SK-N-SH (cell line): ENCODE data around the gene LDAF1. TPM values are rescaled to one million over a fixed set of nuclear protein-coding genes. Genes with fewer than 3 reads are reported as not detected.

Experiments
- CTCF ChIA-PET: fragments of 300-600, 350-600 bp; formaldehyde crosslinking; extraction: SDS; loops from one replicate; lab custom pipeline; 2021; lab: Yijun Ruan, JAX
- POLR2A ChIA-PET: fragments of 350-600 bp; sonication (Branson Sonifier 250); formaldehyde crosslinking; extraction: SDS; loops from one replicate; lab custom pipeline; 2020; ENCODE audit warnings: antibody characterized with exemption, inconsistent platforms; lab: Yijun Ruan, JAX
- DNase-seq: peaks from one replicate; pipeline ENCODE4 v3.0.0; 2012
- H2AFZ ChIP-seq: fragments of 200-600 bp; sonication (generic); 2 replicates; pipeline ENCODE4 v1.8.1; 2016; ENCODE audit warnings: antibody characterized with exemption, mild to moderate bottlenecking, low read depth
- H3F3A ChIP-seq: fragments of 200-600 bp; sonication (generic); replicated peaks from 2 replicates; pipeline ENCODE3; 2016; ENCODE audit warnings: antibody characterized with exemption, mild to moderate bottlenecking; ENCODE audit not compliant: insufficient read depth
- H3K27ac ChIP-seq, 2 experiments: fragments of 200-500 bp in 1 of 2; fragments of 200-600 bp in 1 of 2; sonication (Bioruptor generic) in 1 of 2; sonication (generic), shearing (Covaris generic) in 1 of 2; 2 replicates each; pipeline versions ENCODE4 v1.5.1 to v1.6.1; 2014 to 2016; ENCODE audit warnings: low read depth in 2 of 2, inconsistent platforms in 1 of 2, low read length in 1 of 2, mild to moderate bottlenecking in 1 of 2, mixed read lengths in 1 of 2
- H3K27me3 ChIP-seq: fragments of 200-600 bp; sonication (generic), shearing (Covaris generic); 2 replicates; pipeline ENCODE4 v1.6.1; 2016; ENCODE audit warnings: mixed run types; ENCODE audit not compliant: insufficient read depth
- H3K36me3 ChIP-seq, 2 experiments: fragments of 200-500 bp in 1 of 2; fragments of 200-600 bp in 1 of 2; sonication (Bioruptor generic) in 1 of 2; sonication (generic) in 1 of 2; replicated peaks in 1 of 2; 2 replicates each; pipeline versions ENCODE3 to v1.5.1; 2014 to 2016; ENCODE audit warnings: low read length in 1 of 2, mild to moderate bottlenecking in 1 of 2; ENCODE audit not compliant: insufficient read depth in 2 of 2, control insufficient read depth in 1 of 2
- H3K4me1 ChIP-seq, 2 experiments: fragments of 200-500 bp in 1 of 2; fragments of 200-600 bp in 1 of 2; sonication (Bioruptor generic) in 1 of 2; sonication (generic), shearing (Covaris generic) in 1 of 2; 2 replicates each; pipeline versions ENCODE4 v1.5.1 to v1.6.1; 2014 to 2016; ENCODE audit warnings: low read depth in 1 of 2, low read length in 1 of 2, mixed run types in 1 of 2; ENCODE audit not compliant: insufficient read depth in 2 of 2, control insufficient read depth in 1 of 2
- H3K4me2 ChIP-seq: fragments of 200-600 bp; sonication (generic), shearing (Covaris generic); 2 replicates; pipeline ENCODE4 v1.6.1; 2017; ENCODE audit warnings: mixed run types
- H3K4me3 ChIP-seq, 2 experiments: fragments of 200-500 bp in 1 of 2; fragments of 200-600 bp in 1 of 2; sonication (Bioruptor generic) in 1 of 2; sonication (generic), shearing (Covaris generic) in 1 of 2; 2 replicates each; pipeline versions ENCODE4 v1.5.1 to v1.8.1; 2014 to 2016; ENCODE audit warnings: low read depth in 2 of 2, inconsistent platforms in 1 of 2, low read length in 1 of 2, mild to moderate bottlenecking in 1 of 2, mixed read lengths in 1 of 2, moderate library complexity in 1 of 2
- H3K79me2 ChIP-seq: fragments of 200-600 bp; sonication (generic); 2 replicates; pipeline ENCODE4 v1.8.1; 2017; ENCODE audit warnings: mild to moderate bottlenecking; ENCODE audit not compliant: insufficient read depth
- H3K9ac ChIP-seq: fragments of 200-600 bp; sonication (generic); 2 replicates; pipeline ENCODE4 v1.6.1; 2017; ENCODE audit warnings: mixed run types
- H3K9me2 ChIP-seq: fragments of 200-600 bp; sonication (generic); 2 replicates; pipeline ENCODE4 v1.6.1; 2017; ENCODE audit warnings: mixed run types
- H3K9me3 ChIP-seq: fragments of 200-600 bp; sonication (generic); 2 replicates; pipeline ENCODE4 v1.6.1; 2017; ENCODE audit warnings: mixed run types, mild to moderate bottlenecking, moderate library complexity
- H4K20me1 ChIP-seq: fragments of 200-600 bp; sonication (generic); 2 replicates; pipeline ENCODE4 v1.6.1; 2017; ENCODE audit warnings: mild to moderate bottlenecking, mixed run types; ENCODE audit not compliant: insufficient read depth
- ELF1 ChIP-seq: IDR thresholded peaks from 2 replicates; pipeline ENCODE4 v1.4.0; 2012
- EP300 ChIP-seq, 2 experiments: IDR thresholded peaks; 2 replicates each; pipeline versions ENCODE4 v1.4.0 to v1.6.1; 2012; ENCODE audit warnings: borderline replicate concordance in 1 of 2, low read depth in 1 of 2, low read length in 1 of 2
- FOSL2 ChIP-seq: IDR thresholded peaks from 2 replicates; pipeline ENCODE4 v1.4.0; 2012; ENCODE audit warnings: low read depth, mild to moderate bottlenecking, moderate library complexity, borderline replicate concordance
- FOXJ3 ChIP-seq: sonication (generic); formaldehyde crosslinking; IDR thresholded peaks from 2 replicates; pipeline ENCODE4 v1.5.1; 2020; ENCODE audit warnings: mild to moderate bottlenecking, missing genetic modification reagents
- FOXM1 ChIP-seq: IDR thresholded peaks from 2 replicates; pipeline ENCODE4 v1.4.0; 2012; ENCODE audit warnings: low read depth, mild to moderate bottlenecking
- GABPA ChIP-seq: IDR thresholded peaks from 2 replicates; pipeline ENCODE4 v1.4.0; 2012; ENCODE audit warnings: low read depth, mild to moderate bottlenecking
- GATA2 ChIP-seq: sonication (generic); formaldehyde crosslinking; IDR thresholded peaks from 2 replicates; pipeline ENCODE4 v1.5.0; 2020; ENCODE audit warnings: mild to moderate bottlenecking, missing genetic modification reagents
- NRF1 ChIP-seq: IDR thresholded peaks from 2 replicates; pipeline ENCODE4 v1.6.1; 2012; ENCODE audit warnings: low read depth, mild to moderate bottlenecking, low read length
- POLR2AphosphoS5 ChIP-seq: IDR thresholded peaks from 2 replicates; pipeline ENCODE4 v1.6.1; 2012; ENCODE audit warnings: low read depth, low read length
- RCOR1 ChIP-seq: fragments of 150-350 bp; IDR thresholded peaks from 2 replicates; pipeline ENCODE4 v1.6.1; 2017; ENCODE audit warnings: antibody characterized with exemption, low read length
- RFX5 ChIP-seq: IDR thresholded peaks from 2 replicates; pipeline ENCODE4 v1.6.1; 2012; ENCODE audit warnings: mild to moderate bottlenecking, improper control_type of control experiment, low read length
- RXRA ChIP-seq: IDR thresholded peaks from 2 replicates; pipeline ENCODE4 v1.4.0; 2012; ENCODE audit warnings: low read depth, mild to moderate bottlenecking, borderline replicate concordance
- SMC3 ChIP-seq: IDR thresholded peaks from 2 replicates; pipeline ENCODE4 v1.6.1; 2012; ENCODE audit warnings: low read depth, low read length, improper control_type of control experiment
- TAF1 ChIP-seq: IDR thresholded peaks from 2 replicates; pipeline ENCODE4 v1.6.1; 2012; ENCODE audit warnings: low read depth, mild to moderate bottlenecking, low read length, moderate library complexity, borderline replicate concordance
- TEAD4 ChIP-seq: IDR thresholded peaks from 2 replicates; pipeline ENCODE4 v1.4.0; 2012; ENCODE audit warnings: mild to moderate bottlenecking, borderline replicate concordance; ENCODE audit not compliant: insufficient read depth
- YY1 ChIP-seq: IDR thresholded peaks from 2 replicates; pipeline ENCODE4 v1.4.0; 2012; ENCODE audit warnings: low read depth, mild to moderate bottlenecking
- polyA plus RNA-seq, 3 experiments: library from polyadenylated mRNA; depleted of rRNA; stranded (reverse); fragments of >200 nt; gene quantifications; 2 replicates each; pipeline ENCODE4 v1.2.3, GENCODE V29; 2012
- TF ChIP-seq, protein P1 (sequence below): IDR thresholded peaks from 2 replicates; pipeline ENCODE4; 2012
- TF ChIP-seq, protein P2 (sequence below): fragments of 200-600 bp; sonication (generic); IDR thresholded peaks from 2 replicates; pipeline ENCODE4 v1.6.1; 2017; ENCODE audit warnings: antibody characterized with exemption, mild to moderate bottlenecking, moderate library complexity
- TF ChIP-seq, protein P3 (sequence below): fragments of 150-350 bp; IDR thresholded peaks from 2 replicates; pipeline ENCODE4 v1.6.1; 2017; ENCODE audit warnings: antibody characterized with exemption, low read length, low read depth, borderline replicate concordance
- TF ChIP-seq, protein P4 (sequence below): fragments of 150-350 bp; IDR thresholded peaks from 2 replicates; pipeline ENCODE4 v1.6.1; 2016; ENCODE audit warnings: mild to moderate bottlenecking, low read depth, low read length

The LDAF1 gene
- polyA plus RNA-seq, 1 of the 3 experiments (the other 2 are of a cell fraction), result 10.0 TPM

DNA sequence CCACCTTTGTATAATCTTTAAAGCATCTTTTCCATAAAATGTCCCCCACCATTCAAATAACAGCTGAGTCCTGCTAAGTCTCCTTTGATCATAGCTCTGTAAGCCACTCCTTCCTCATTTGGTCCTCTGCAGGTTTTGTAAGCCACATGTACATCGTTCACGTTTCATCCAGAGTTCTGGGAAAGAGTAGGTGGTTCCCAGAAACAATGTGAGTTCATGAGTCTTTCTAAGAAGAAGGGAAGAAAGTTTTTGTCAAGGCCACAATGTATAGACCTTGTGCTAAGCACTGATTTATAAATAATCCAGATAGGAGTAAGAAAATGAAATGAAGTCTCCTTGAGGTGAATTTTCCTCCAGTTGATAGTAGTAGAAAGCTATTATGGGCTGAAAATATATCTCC, 66.3 kb downstream of the LDAF1 start (continued):
- TF ChIP-seq, protein P1, sequence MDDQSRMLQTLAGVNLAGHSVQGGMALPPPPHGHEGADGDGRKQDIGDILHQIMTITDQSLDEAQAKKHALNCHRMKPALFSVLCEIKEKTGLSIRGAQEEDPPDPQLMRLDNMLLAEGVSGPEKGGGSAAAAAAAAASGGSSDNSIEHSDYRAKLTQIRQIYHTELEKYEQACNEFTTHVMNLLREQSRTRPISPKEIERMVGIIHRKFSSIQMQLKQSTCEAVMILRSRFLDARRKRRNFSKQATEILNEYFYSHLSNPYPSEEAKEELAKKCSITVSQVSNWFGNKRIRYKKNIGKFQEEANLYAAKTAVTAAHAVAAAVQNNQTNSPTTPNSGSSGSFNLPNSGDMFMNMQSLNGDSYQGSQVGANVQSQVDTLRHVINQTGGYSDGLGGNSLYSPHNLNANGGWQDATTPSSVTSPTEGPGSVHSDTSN, result no peak
- no peak for TF ChIP-seq FOSL2
- no peak for TF ChIP-seq RXRA
- no peak for TF ChIP-seq EP300 (IDR thresholded peaks at IDR 0.05; ENCODE audit: borderline replicate concordance in 1 of 2, low read depth in 1 of 2, low read length in 1 of 2)

DNA sequence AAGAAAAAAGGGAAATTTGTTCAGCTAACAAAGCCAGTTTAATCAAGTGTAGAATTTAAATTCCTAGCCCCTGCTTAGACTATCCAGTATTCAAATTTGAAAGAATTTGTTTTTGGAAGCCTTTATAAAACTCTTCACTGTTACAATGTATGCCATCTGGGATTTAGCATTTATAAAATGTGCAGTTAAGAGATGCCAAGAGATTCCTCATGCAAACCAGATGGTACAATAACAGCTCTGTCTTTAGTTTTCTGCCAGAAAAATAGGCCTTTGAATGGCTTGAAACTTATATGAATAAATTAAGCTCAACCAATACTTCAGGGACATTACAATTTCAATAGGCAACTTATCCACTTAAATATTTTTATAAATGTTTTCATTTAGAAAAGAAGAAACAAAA, 68.3 kb downstream of the LDAF1 start:
- Histone ChIP-seq H3K4me2 (no peak overlapping the region), H2AFZ (no peak overlapping the region), H3K79me2 (no peaks in the 10 kb centered on the region), H3K27me3 (peaks cover 4% of the 10 kb centered on the region; the same call in 1 of the 2 replicates), H3K9me2 (no peaks in the 10 kb centered on the region), H4K20me1 (no peaks in the 10 kb centered on the region), H3K36me3 (no peaks in the 10 kb centered on the region), H3F3A (no peaks in the 10 kb centered on the region), H3K9me3 (no peaks in the 10 kb centered on the region), H3K4me1 (no peaks in the 10 kb centered on the region)
- CTCF ChIA-PET, result interaction anchor here (0.7 kb wide), 2 partner anchors 59 to 1804 kb away, joined by 3 read pairs; no protein-coding TSS in a partner anchor
- DNase-seq, result no peak
- TF ChIP-seq GATA2 (CRISPR knock-in tag) (no peak), EP300 (IDR thresholded peaks at IDR 0.05; ENCODE audit: borderline replicate concordance in 1 of 2, low read depth in 1 of 2, low read length in 1 of 2) (no peak), RCOR1 (no peak), SMC3 (no peak), TEAD4 (no peak), POLR2AphosphoS5 (no peak), NRF1 (no peak), ELF1 (no peak), RFX5 (no peak), GABPA (no peak), FOSL2 (no peak), RXRA (no peak), YY1 (no peak), TAF1 (no peak), FOXM1 (no peak), FOXJ3 (CRISPR knock-in tag) (no peak)
- TF ChIP-seq, protein P2, sequence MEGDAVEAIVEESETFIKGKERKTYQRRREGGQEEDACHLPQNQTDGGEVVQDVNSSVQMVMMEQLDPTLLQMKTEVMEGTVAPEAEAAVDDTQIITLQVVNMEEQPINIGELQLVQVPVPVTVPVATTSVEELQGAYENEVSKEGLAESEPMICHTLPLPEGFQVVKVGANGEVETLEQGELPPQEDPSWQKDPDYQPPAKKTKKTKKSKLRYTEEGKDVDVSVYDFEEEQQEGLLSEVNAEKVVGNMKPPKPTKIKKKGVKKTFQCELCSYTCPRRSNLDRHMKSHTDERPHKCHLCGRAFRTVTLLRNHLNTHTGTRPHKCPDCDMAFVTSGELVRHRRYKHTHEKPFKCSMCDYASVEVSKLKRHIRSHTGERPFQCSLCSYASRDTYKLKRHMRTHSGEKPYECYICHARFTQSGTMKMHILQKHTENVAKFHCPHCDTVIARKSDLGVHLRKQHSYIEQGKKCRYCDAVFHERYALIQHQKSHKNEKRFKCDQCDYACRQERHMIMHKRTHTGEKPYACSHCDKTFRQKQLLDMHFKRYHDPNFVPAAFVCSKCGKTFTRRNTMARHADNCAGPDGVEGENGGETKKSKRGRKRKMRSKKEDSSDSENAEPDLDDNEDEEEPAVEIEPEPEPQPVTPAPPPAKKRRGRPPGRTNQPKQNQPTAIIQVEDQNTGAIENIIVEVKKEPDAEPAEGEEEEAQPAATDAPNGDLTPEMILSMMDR, result no peak
- TF ChIP-seq, protein P3, sequence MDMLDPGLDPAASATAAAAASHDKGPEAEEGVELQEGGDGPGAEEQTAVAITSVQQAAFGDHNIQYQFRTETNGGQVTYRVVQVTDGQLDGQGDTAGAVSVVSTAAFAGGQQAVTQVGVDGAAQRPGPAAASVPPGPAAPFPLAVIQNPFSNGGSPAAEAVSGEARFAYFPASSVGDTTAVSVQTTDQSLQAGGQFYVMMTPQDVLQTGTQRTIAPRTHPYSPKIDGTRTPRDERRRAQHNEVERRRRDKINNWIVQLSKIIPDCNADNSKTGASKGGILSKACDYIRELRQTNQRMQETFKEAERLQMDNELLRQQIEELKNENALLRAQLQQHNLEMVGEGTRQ, result no peak
- TF ChIP-seq, protein P4, sequence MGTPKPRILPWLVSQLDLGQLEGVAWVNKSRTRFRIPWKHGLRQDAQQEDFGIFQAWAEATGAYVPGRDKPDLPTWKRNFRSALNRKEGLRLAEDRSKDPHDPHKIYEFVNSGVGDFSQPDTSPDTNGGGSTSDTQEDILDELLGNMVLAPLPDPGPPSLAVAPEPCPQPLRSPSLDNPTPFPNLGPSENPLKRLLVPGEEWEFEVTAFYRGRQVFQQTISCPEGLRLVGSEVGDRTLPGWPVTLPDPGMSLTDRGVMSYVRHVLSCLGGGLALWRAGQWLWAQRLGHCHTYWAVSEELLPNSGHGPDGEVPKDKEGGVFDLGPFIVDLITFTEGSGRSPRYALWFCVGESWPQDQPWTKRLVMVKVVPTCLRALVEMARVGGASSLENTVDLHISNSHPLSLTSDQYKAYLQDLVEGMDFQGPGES, result no peak
- TF ChIP-seq, all 33 proteins: peak for 0
- POLR2A ChIA-PET, result no interaction called here
- Histone ChIP-seq H3K9ac (no peak overlapping the region), H3K4me3 (no peak overlapping the region), H3K27ac (no peak overlapping the region)
